Activated T-cell treated with anti-CD3 and anti-CD28 coated beads, Interleukin-2, amount 50 U/mL, for 48 hours (primary cell): Measurements from ENCODE around the gene EXOSC9.

Experiments used
- DNase-seq, 2 experiments: peaks; one replicate each; pipeline ENCODE4 v3.0.0-alpha.2; 2020

The EXOSC9 gene

DNA sequence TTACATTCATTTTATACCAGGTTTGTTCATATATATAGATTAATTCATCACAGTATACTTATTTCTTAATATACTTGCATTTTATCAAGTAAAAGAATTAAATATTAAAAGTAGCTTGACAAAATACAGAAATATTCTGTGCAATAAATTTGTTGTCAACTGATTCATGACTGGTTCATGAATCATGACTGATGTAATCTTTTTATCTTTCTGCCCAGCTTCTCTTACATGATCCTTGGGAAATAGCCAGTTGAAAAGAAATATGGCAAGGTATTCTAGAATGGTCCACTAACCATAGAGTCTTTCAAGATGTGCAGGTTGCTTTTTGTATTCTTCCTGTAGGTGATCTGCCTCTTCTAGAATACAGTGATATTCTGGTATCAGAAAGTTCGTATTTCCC, 26.7 kb downstream of the EXOSC9 start:
- no peak for DNase-seq

DNA sequence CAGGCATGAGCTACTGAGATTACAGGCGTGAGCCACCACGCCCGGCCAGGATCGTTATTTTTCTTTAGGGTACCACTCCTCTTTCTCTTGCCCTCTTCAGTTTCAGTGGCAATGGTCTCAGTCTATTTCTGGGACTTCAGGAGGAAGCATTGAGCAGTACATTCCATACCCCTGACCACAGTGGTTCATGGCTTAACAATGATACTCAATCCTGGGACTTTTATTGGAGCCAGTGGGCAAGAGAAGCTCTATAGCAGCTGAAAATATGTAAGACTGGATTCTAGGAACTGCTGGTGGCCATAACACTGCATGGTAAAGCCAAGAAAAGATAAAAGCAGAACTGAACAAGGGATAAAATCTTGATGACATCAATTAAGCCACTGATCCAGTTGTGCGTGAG, 28.4 kb downstream of the EXOSC9 start:
- no peak for DNase-seq

DNA sequence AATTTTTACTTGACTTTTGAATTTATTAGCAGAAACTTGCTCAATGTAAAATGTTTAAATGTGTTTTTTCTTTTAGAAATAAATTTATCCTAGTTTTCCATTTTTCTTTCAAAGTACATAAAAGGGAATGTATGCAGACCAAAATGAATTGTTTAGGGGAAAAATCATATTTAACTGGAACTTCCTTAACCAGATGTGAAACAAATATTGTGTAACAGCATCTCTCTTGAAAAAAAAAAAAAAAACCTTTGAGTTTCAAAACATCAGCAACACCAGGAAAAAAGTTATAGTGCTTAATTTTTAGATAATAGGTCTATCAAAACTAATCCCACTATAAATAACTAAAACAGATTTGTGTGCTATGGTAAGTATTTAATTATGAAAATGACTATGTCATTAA, 37.0 kb downstream of the EXOSC9 start:
- no peak for DNase-seq

DNA sequence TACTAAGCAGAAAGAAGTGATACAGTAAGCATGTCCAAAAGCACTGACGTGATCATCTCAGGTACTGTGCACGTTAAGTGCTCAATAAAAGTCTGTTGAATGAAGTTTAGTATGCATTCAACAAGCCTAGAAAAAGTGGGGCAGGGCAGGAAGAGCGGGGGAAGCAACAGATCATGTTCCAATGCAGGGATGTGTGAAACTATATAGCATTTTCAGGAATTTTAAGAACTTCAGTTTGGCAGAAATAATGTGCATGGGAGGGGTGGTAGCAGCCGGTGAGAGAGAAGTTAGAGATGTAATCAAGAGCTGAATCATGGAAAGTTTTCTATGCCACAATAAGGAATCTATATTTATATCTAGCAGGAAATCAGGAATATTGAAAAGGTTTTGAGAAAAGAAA, 41.7 kb downstream of the EXOSC9 start:
- DNase-seq = no peak

DNA sequence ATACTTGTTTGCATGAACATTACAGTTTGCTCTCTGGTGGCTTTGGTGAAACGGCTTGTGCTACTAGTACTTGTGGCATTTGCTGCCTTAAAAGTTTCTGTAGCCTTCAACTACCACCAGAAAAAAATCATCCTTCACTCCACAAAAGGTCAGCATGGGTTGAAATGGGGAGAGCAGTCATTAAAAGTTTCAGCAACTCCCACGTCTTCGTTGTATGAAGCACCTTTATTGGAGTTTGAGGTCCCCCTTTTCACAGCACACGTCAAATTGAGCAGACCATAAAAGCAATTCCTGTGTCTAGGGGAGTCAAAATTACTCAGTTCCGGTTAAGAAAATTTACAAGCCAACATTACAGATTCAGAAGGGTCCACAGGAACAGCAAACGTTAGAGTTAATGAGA, 45.5 kb downstream of the EXOSC9 start:
- no peak for DNase-seq

DNA sequence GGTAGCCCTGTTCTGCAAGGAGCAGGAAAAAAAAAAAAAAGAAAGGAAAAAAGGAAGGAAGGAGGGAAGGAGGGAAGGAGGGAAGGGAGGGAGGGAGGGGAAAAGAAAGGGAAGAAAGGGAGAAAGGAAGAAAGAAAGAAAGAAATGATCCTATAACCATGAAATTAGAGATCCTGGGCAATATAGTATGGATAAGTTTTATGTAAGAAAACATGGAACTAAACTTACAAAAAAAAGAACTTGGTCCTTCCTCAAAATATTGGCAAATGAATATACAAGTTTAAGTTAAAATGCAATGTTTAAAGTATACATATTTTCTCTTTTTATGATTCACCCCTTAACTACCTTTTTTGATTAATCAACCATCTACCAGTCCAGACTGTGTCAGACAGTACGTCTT, 50.2 kb downstream of the EXOSC9 start:
- no peak for DNase-seq

DNA sequence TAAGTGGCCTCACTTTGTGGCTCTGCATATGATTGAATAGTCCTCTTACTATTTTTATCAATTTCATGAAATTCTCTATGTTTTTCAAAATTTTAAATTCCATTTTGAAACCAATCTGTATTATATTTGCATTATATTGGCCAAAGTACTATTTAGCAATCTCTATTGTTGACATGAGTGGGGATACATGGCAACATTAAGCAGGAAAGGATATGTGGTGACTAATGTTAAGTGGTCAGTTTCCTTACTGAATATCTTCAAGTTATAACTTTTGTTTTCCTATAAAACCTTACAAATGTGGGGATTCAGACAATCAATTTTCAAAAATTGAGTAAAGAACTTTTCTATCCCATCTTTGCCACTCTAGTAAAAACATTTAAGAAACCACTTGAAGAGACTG, 59.0 kb downstream of the EXOSC9 start:
- DNase-seq = no peak

DNA sequence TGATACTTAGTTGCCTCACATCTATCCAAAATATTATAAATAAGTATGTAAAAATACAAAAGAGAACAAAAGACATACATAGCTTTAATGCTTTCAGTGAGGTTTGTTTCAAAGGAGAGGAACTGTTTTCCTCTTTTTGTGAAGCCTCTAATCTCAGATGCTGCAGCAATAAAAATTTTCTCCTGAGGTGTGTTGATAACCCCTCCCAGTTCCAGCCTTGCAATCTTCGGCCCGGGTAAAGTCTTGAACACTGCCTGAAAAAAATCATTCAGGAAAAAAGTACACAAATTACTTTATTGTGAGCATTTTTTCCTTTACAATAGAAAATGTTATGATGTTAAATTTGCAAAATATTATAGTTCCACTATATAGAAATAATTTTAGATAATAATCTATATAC, 60.3 kb downstream of the EXOSC9 start:
- no peak for DNase-seq

DNA sequence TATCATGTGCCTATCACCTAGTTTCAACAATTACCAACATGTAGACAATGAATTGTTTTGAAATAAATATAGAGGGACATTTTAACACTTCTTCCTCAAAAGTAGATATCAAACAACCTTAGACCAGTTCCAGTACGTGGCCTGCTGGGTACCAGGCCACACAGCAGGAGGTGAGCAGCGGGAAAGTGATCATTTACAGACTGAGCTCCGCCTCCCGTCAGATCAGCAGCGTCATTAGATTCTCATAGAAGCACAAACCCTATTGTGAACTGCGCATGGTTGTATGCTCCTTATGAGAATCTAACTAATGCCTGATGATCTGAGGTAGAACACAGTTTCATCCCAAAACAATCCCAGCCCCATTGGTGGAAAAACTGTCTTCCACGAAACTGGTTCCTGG, 62.7 kb downstream of the EXOSC9 start:
- no peak for DNase-seq
